ENCODE results near the gene DCLRE1C.
"Not testable (repeated sequence)": the region's sequence is repeated elsewhere in the genome, so short reads cannot be mapped to it uniquely, and the experiment has no call there.

The DCLRE1C gene

GRCh38 chr10:14954001-14954770 lies at the start of gene DCLRE1C:
DCLRE1C (minus strand) TSS chr10:14954096; CDS start chr10:14954010, 86 bp downstream.
- peak; percentile 92 for DNase-seq

GRCh38 chr10:14995964-14996565 lies 42.2 kb upstream of the DCLRE1C start:
- no peak for DNase-seq

GRCh38 chr10:14993500-14994455 lies 39.9 kb upstream of the DCLRE1C start:
- DNase-seq, result not testable (repeated sequence)

GRCh38 chr10:14992336-14992735 lies 38.4 kb upstream of the DCLRE1C start:
- DNase-seq, result not testable (repeated sequence)

- peak; percentile 79 for DNase-seq
Observed at GRCh38 chr10:14991035-14991749, 37.3 kb upstream of the DCLRE1C start.

GRCh38 chr10:14989552-14989951 lies 35.7 kb upstream of the DCLRE1C start:
- not testable (repeated sequence) for DNase-seq

- no peak for DNase-seq
Observed at GRCh38 chr10:14982744-14983143, 28.8 kb upstream of the DCLRE1C start.

- no peak for DNase-seq
Observed at GRCh38 chr10:14975672-14976273, 21.9 kb upstream of the DCLRE1C start.

- not testable (repeated sequence) for DNase-seq
Observed at GRCh38 chr10:14974153-14974998, 20.5 kb upstream of the DCLRE1C start.

- peak; percentile 57 for DNase-seq
Observed at GRCh38 chr10:14971867-14972448, 18.1 kb upstream of the DCLRE1C start.

- DNase-seq, result no peak
Observed at GRCh38 chr10:14967897-14968296, 14.0 kb upstream of the DCLRE1C start.

- DNase-seq, result peak; percentile 93
Observed at GRCh38 chr10:14959221-14960057, 5.5 kb upstream of the DCLRE1C start, which contains the start of gene MEIG1. MEIG1 (plus strand) TSS chr10:14959388; CDS start chr10:14966469, 7,081 bp downstream.

GRCh38 chr10:14958872-14959220 lies 5.0 kb upstream of the DCLRE1C start:
- DNase-seq, result no peak

- no peak for DNase-seq
Observed at GRCh38 chr10:14954934-14955333, 1.0 kb upstream of the DCLRE1C start.

GRCh38 chr10:14953424-14954000 lies 384 bp downstream of the DCLRE1C start:
- no peak for DNase-seq

GRCh38 chr10:14952851-14953423 lies 959 bp downstream of the DCLRE1C start:
- no peak for DNase-seq

- DNase-seq, result no peak
Observed at GRCh38 chr10:14949291-14949690, 4.6 kb downstream of the DCLRE1C start.

GRCh38 chr10:14947268-14947667 lies 6.6 kb downstream of the DCLRE1C start:
- no peak for DNase-seq

GRCh38 chr10:14945108-14945507 lies 8.8 kb downstream of the DCLRE1C start:
- no peak for DNase-seq
